ENCODE data around the gene SH3D19. TPM values are rescaled to one million over a fixed set of nuclear protein-coding genes. Genes with fewer than 3 reads are reported as not detected.
"Not testable (repeated sequence)": the region's sequence is repeated elsewhere in the genome, so short reads cannot be mapped to it uniquely, and the experiment has no call there.

Gene SH3D19
- total and polyA plus RNA-seq, 4 donors = 40.3 to 62.1 (median 40.9) TPM

- Histone ChIP-seq H3K27me3 (ENCODE audit: control insufficient read depth, insufficient read depth, low read length) (no peaks in the 10 kb centered on the region), H3K4me1 (ENCODE audit: control insufficient read depth, insufficient read depth, low read length) (no peaks in the 10 kb centered on the region), H3K27ac (ENCODE audit: low read depth, low read length) (no peak overlapping the region), H3K4me3 (ENCODE audit: low read depth, low read length) (no peak overlapping the region), H3K9me3 (ENCODE audit: control insufficient read depth, insufficient read depth, low read length) (no peaks in the 10 kb centered on the region), H3K36me3 (ENCODE audit: control insufficient read depth, insufficient read depth, low read length) (peaks cover 6% of the 10 kb centered on the region)
- 94% methylated on average over 9 of the region's 9 CpGs for WGBS (ENCODE audit: insufficient coverage)
- no peak for DNase-seq (ENCODE audit: low read depth in 4 of 6, low spot score in 6 of 6)
These were observed 174.4 kb downstream of the SH3D19 start for GRCh38 chr4:151150821-151151580.

DNA sequence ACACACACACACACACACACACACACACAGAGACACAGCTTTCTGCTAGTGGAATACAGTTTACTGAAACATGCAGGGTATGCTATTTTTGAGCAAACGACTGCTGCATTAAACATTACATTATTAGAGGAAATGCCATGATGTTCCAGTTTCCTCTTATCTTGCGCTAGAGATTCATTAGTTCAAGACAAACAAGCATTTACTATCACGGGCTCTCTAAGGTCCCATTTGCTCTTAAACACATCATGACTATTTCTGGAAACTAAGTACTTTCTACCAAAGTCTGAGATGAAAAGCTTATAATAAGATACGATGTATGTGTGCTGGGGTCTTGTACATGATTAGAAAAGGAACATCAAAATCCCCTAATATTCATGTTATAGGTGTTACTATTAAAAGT is 177.1 kb downstream of the SH3D19 start:
- DNase-seq (ENCODE audit: low read depth in 4 of 6, low spot score in 6 of 6) = peak in 2 of 6 donors; percentile 39 to 91
- Histone ChIP-seq H3K4me3 (ENCODE audit: low read depth, low read length) (no peak overlapping the region), H3K27ac (ENCODE audit: low read depth, low read length) (no peak overlapping the region), H3K27me3 (ENCODE audit: control insufficient read depth, insufficient read depth, low read length) (no peaks in the 10 kb centered on the region), H3K9me3 (ENCODE audit: control insufficient read depth, insufficient read depth, low read length) (no peaks in the 10 kb centered on the region), H3K36me3 (ENCODE audit: control insufficient read depth, insufficient read depth, low read length) (peaks cover 9% of the 10 kb centered on the region), H3K4me1 (ENCODE audit: control insufficient read depth, insufficient read depth, low read length) (no peaks in the 10 kb centered on the region)
- WGBS (ENCODE audit: insufficient coverage) = 80% methylated on average over 2 of the region's 4 CpGs

GRCh38 chr4:151147000-151147399 is 178.4 kb downstream of the SH3D19 start:
- DNase-seq (ENCODE audit: low read depth in 4 of 6, low spot score in 6 of 6) = no peak
- H3K4me1 ChIP-seq (ENCODE audit: control insufficient read depth, insufficient read depth, low read length) = no peaks in the 10 kb centered on the region
- H3K27me3 ChIP-seq (ENCODE audit: control insufficient read depth, insufficient read depth, low read length) = no peaks in the 10 kb centered on the region
- no peak overlapping the region for H3K27ac ChIP-seq (ENCODE audit: low read depth, low read length)
- H3K36me3 ChIP-seq (ENCODE audit: control insufficient read depth, insufficient read depth, low read length) = peaks cover 9% of the 10 kb centered on the region
- WGBS (ENCODE audit: insufficient coverage) = 100% methylated on average over 1 of the region's 3 CpGs
- H3K4me3 ChIP-seq (ENCODE audit: low read depth, low read length) = no peak overlapping the region
- H3K9me3 ChIP-seq (ENCODE audit: control insufficient read depth, insufficient read depth, low read length) = no peaks in the 10 kb centered on the region

GRCh38 chr4:151144329-151145072 is 180.9 kb downstream of the SH3D19 start:
- Histone ChIP-seq H3K27ac (ENCODE audit: low read depth, low read length) (no peak overlapping the region), H3K36me3 (ENCODE audit: control insufficient read depth, insufficient read depth, low read length) (peaks cover 11% of the 10 kb centered on the region), H3K4me3 (ENCODE audit: low read depth, low read length) (no peak overlapping the region), H3K27me3 (ENCODE audit: control insufficient read depth, insufficient read depth, low read length) (no peaks in the 10 kb centered on the region), H3K9me3 (ENCODE audit: control insufficient read depth, insufficient read depth, low read length) (no peaks in the 10 kb centered on the region), H3K4me1 (ENCODE audit: control insufficient read depth, insufficient read depth, low read length) (no peaks in the 10 kb centered on the region)
- WGBS (ENCODE audit: insufficient coverage) = 92% methylated on average over 1 of the region's 5 CpGs
- no peak for DNase-seq (ENCODE audit: low read depth in 4 of 6, low spot score in 6 of 6)

GRCh38 chr4:151143811-151144210 is 181.6 kb downstream of the SH3D19 start:
- no peaks in the 10 kb centered on the region for H3K4me1 ChIP-seq (ENCODE audit: control insufficient read depth, insufficient read depth, low read length)
- no CpG with 5 or more reads among the region's 3 CpGs for WGBS (ENCODE audit: insufficient coverage)
- no peaks in the 10 kb centered on the region for H3K27me3 ChIP-seq (ENCODE audit: control insufficient read depth, insufficient read depth, low read length)
- peak in 1 of 6 donors; percentile 74 for DNase-seq (ENCODE audit: low read depth in 4 of 6, low spot score in 6 of 6)
- peaks cover 16% of the 10 kb centered on the region for H3K36me3 ChIP-seq (ENCODE audit: control insufficient read depth, insufficient read depth, low read length)
- no peak overlapping the region for H3K27ac ChIP-seq (ENCODE audit: low read depth, low read length)
- H3K4me3 ChIP-seq (ENCODE audit: low read depth, low read length) = no peak overlapping the region
- no peaks in the 10 kb centered on the region for H3K9me3 ChIP-seq (ENCODE audit: control insufficient read depth, insufficient read depth, low read length)

DNA sequence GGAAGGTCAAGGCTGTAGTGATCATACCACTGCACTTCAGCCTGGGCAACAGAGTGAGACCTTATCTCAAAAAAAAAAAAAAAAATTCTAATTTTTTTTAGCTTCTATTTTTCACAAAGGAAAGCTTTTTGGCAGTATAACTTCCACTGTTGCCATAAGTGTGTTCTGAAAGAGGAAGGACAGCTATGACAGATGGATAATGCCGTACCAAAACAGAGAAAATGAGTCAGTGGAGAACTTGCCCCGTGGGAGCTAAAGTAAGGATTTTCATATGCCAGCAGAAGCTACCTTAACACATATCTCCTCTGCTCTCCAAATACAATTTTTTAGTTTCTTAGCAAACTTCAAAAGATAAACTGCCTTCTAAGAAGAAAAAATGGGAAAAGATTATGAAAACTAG is 182.2 kb downstream of the SH3D19 start:
- 80% methylated on average over 1 of the region's 2 CpGs for whole genome bisulfite sequencing (ENCODE audit: insufficient coverage)
- Histone ChIP-seq H3K4me1 (ENCODE audit: control insufficient read depth, insufficient read depth, low read length) (no peaks in the 10 kb centered on the region), H3K9me3 (ENCODE audit: control insufficient read depth, insufficient read depth, low read length) (no peaks in the 10 kb centered on the region), H3K36me3 (ENCODE audit: control insufficient read depth, insufficient read depth, low read length) (peaks cover 19% of the 10 kb centered on the region), H3K4me3 (ENCODE audit: low read depth, low read length) (no peak overlapping the region), H3K27me3 (ENCODE audit: control insufficient read depth, insufficient read depth, low read length) (no peaks in the 10 kb centered on the region), H3K27ac (ENCODE audit: low read depth, low read length) (no peak overlapping the region)
- no peak for DNase-seq (ENCODE audit: low read depth in 4 of 6, low spot score in 6 of 6)

DNA sequence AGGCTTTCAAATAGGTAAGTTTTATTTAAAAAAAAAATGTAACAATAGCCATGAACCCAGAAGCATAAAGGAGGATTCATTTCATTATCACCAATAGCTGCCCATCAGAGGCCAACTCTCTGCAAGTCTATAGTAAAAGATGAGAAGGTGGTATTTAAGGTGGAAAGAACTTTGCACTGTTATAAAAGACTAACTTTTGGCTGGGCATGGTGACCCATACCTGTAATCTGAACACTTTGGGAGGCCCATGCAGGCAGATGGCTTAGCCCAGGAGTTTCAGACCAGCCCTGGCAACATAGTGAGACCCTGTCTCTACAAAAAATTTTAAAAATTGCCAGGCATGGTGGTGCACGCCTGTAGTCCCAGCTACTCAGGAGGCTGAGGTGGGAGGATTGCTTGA is 182.6 kb downstream of the SH3D19 start:
- H3K27ac ChIP-seq (ENCODE audit: low read depth, low read length) = no peak overlapping the region
- WGBS (ENCODE audit: insufficient coverage) = no CpG with 5 or more reads among the region's 1 CpG

GRCh38 chr4:151139814-151140213 is 185.6 kb downstream of the SH3D19 start:
- no peak for DNase-seq (ENCODE audit: low read depth in 4 of 6, low spot score in 6 of 6)
- no peak overlapping the region for H3K27ac ChIP-seq (ENCODE audit: low read depth, low read length)
- H3K27me3 ChIP-seq (ENCODE audit: control insufficient read depth, insufficient read depth, low read length) = no peaks in the 10 kb centered on the region
- H3K36me3 ChIP-seq (ENCODE audit: control insufficient read depth, insufficient read depth, low read length) = peaks cover 14% of the 10 kb centered on the region
- no CpG with 5 or more reads among the region's 1 CpG for WGBS (ENCODE audit: insufficient coverage)
- no peaks in the 10 kb centered on the region for H3K9me3 ChIP-seq (ENCODE audit: control insufficient read depth, insufficient read depth, low read length)
- H3K4me1 ChIP-seq (ENCODE audit: control insufficient read depth, insufficient read depth, low read length) = no peaks in the 10 kb centered on the region
- no peak overlapping the region for H3K4me3 ChIP-seq (ENCODE audit: low read depth, low read length)

More for the DNA sequence above, 182.6 kb downstream of the SH3D19 start:
- H3K4me3 ChIP-seq (ENCODE audit: low read depth, low read length) = no peak overlapping the region
- H3K36me3 ChIP-seq (ENCODE audit: control insufficient read depth, insufficient read depth, low read length) = peaks cover 16% of the 10 kb centered on the region
- no peak for DNase-seq (ENCODE audit: low read depth in 4 of 6, low spot score in 6 of 6)
- H3K4me1 ChIP-seq (ENCODE audit: control insufficient read depth, insufficient read depth, low read length) = no peaks in the 10 kb centered on the region
- no peaks in the 10 kb centered on the region for H3K9me3 ChIP-seq (ENCODE audit: control insufficient read depth, insufficient read depth, low read length)
- no peaks in the 10 kb centered on the region for H3K27me3 ChIP-seq (ENCODE audit: control insufficient read depth, insufficient read depth, low read length)

GRCh38 chr4:151136048-151136447 is 189.4 kb downstream of the SH3D19 start:
- H3K27me3 ChIP-seq (ENCODE audit: control insufficient read depth, insufficient read depth, low read length); H3K27ac ChIP-seq (ENCODE audit: low read depth, low read length); H3K4me1 ChIP-seq (ENCODE audit: control insufficient read depth, insufficient read depth, low read length); DNase-seq (ENCODE audit: low read depth in 4 of 6, low spot score in 6 of 6); H3K9me3 ChIP-seq (ENCODE audit: control insufficient read depth, insufficient read depth, low read length); H3K4me3 ChIP-seq (ENCODE audit: low read depth, low read length): not testable (repeated sequence)
- 95% methylated on average over 3 of the region's 3 CpGs for WGBS (ENCODE audit: insufficient coverage)
- H3K36me3 ChIP-seq (ENCODE audit: control insufficient read depth, insufficient read depth, low read length) = peaks cover 21% of the 10 kb centered on the region

DNA sequence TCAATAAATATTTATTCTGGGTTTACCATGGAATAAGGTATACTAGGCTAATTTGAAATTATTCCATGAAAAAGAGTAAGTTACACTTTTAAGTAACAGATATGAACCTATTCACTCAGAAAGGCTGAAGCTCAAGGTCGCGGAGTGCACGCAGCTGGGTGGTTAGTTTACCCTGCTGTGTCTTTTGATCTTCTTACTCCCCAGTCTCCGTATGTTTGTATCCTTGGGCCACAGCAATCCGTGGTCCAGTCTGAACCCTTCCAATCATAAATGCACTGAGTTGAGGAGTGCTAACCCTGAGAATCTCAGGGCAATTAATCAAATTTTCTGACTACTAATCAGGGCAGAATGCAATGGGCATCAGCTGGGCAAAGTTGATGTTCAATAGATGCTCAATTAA is 192.1 kb downstream of the SH3D19 start:
- Histone ChIP-seq H3K9me3 (ENCODE audit: control insufficient read depth, insufficient read depth, low read length) (no peaks in the 10 kb centered on the region), H3K27me3 (ENCODE audit: control insufficient read depth, insufficient read depth, low read length) (no peaks in the 10 kb centered on the region), H3K4me3 (ENCODE audit: low read depth, low read length) (no peak overlapping the region), H3K36me3 (ENCODE audit: control insufficient read depth, insufficient read depth, low read length) (peaks cover 28% of the 10 kb centered on the region), H3K4me1 (ENCODE audit: control insufficient read depth, insufficient read depth, low read length) (no peaks in the 10 kb centered on the region), H3K27ac (ENCODE audit: low read depth, low read length) (no peak overlapping the region)
- WGBS (ENCODE audit: insufficient coverage) = 93% methylated on average over 5 of the region's 5 CpGs
- DNase-seq (ENCODE audit: low read depth in 4 of 6, low spot score in 6 of 6) = no peak
